Measurements from ENCODE around the gene WASHC2A.
A peak's percentile ranks its signal among the peaks of the same experiment; 100 is the strongest.
"Not testable (repeated sequence)": the region's sequence is repeated elsewhere in the genome, so short reads cannot be mapped to it uniquely, and the experiment has no call there.

WASHC2A gene

GRCh38 chr10:50047594-50047993 is 20.2 kb upstream of the WASHC2A start:
- H3K4me1 ChIP-seq (ENCODE audit: insufficient read depth, low read length); H3K27me3 ChIP-seq (ENCODE audit: insufficient read depth, low read length); H3K9me3 ChIP-seq (ENCODE audit: insufficient read depth, low read depth, low read length); H3K9ac ChIP-seq (ENCODE audit: low read depth, low read length); H3K27ac ChIP-seq (ENCODE audit: low read length); H3K4me3 ChIP-seq (ENCODE audit: low read length); H3K36me3 ChIP-seq (ENCODE audit: insufficient read depth, low read depth, low read length): not testable (repeated sequence)

- H3K4me3 ChIP-seq (ENCODE audit: low read length); H3K27ac ChIP-seq (ENCODE audit: low read length): not testable (repeated sequence)
These were observed 15.6 kb upstream of the WASHC2A start for GRCh38 chr10:50051995-50052660.

GRCh38 chr10:50052778-50053376 is 14.9 kb upstream of the WASHC2A start:
- not testable (repeated sequence) for H3K27me3 ChIP-seq (ENCODE audit: insufficient read depth, low read length); H3K9me3 ChIP-seq (ENCODE audit: insufficient read depth, low read depth, low read length); H3K27ac ChIP-seq (ENCODE audit: low read length); H3K9ac ChIP-seq (ENCODE audit: low read depth, low read length); H3K36me3 ChIP-seq (ENCODE audit: insufficient read depth, low read depth, low read length); H3K4me3 ChIP-seq (ENCODE audit: low read length); H3K4me1 ChIP-seq (ENCODE audit: insufficient read depth, low read length)

More at GRCh38 chr10:50051995-50052660, 15.6 kb upstream of the WASHC2A start:
- not testable (repeated sequence) for H3K36me3 ChIP-seq (ENCODE audit: insufficient read depth, low read depth, low read length); H3K9me3 ChIP-seq (ENCODE audit: insufficient read depth, low read depth, low read length); H3K27me3 ChIP-seq (ENCODE audit: insufficient read depth, low read length); H3K4me1 ChIP-seq (ENCODE audit: insufficient read depth, low read length); H3K9ac ChIP-seq (ENCODE audit: low read depth, low read length)

GRCh38 chr10:50055494-50056292 is 12.1 kb upstream of the WASHC2A start:
- H3K36me3 ChIP-seq (ENCODE audit: insufficient read depth, low read depth, low read length); H3K27ac ChIP-seq (ENCODE audit: low read length); H3K9me3 ChIP-seq (ENCODE audit: insufficient read depth, low read depth, low read length); H3K4me3 ChIP-seq (ENCODE audit: low read length); H3K4me1 ChIP-seq (ENCODE audit: insufficient read depth, low read length); H3K9ac ChIP-seq (ENCODE audit: low read depth, low read length); H3K27me3 ChIP-seq (ENCODE audit: insufficient read depth, low read length): not testable (repeated sequence)

- not testable (repeated sequence) for H3K4me3 ChIP-seq (ENCODE audit: low read length); H3K9ac ChIP-seq (ENCODE audit: low read depth, low read length); H3K9me3 ChIP-seq (ENCODE audit: insufficient read depth, low read depth, low read length); H3K36me3 ChIP-seq (ENCODE audit: insufficient read depth, low read depth, low read length); H3K27ac ChIP-seq (ENCODE audit: low read length); H3K4me1 ChIP-seq (ENCODE audit: insufficient read depth, low read length); H3K27me3 ChIP-seq (ENCODE audit: insufficient read depth, low read length)
These were observed 11.1 kb upstream of the WASHC2A start for GRCh38 chr10:50056654-50057053.

GRCh38 chr10:50058727-50059126 is 9.0 kb upstream of the WASHC2A start:
- not testable (repeated sequence) for H3K27ac ChIP-seq (ENCODE audit: low read length); H3K4me1 ChIP-seq (ENCODE audit: insufficient read depth, low read length); H3K4me3 ChIP-seq (ENCODE audit: low read length)

GRCh38 chr10:50059946-50060345 is 7.8 kb upstream of the WASHC2A start:
- not testable (repeated sequence) for H3K36me3 ChIP-seq (ENCODE audit: insufficient read depth, low read depth, low read length); H3K4me3 ChIP-seq (ENCODE audit: low read length); H3K9ac ChIP-seq (ENCODE audit: low read depth, low read length); H3K27me3 ChIP-seq (ENCODE audit: insufficient read depth, low read length); H3K4me1 ChIP-seq (ENCODE audit: insufficient read depth, low read length); H3K9me3 ChIP-seq (ENCODE audit: insufficient read depth, low read depth, low read length); H3K27ac ChIP-seq (ENCODE audit: low read length)

More at GRCh38 chr10:50058727-50059126, 9.0 kb upstream of the WASHC2A start:
- H3K9ac ChIP-seq (ENCODE audit: low read depth, low read length); H3K27me3 ChIP-seq (ENCODE audit: insufficient read depth, low read length); H3K9me3 ChIP-seq (ENCODE audit: insufficient read depth, low read depth, low read length); H3K36me3 ChIP-seq (ENCODE audit: insufficient read depth, low read depth, low read length): not testable (repeated sequence)

GRCh38 chr10:50061548-50061947 is 6.2 kb upstream of the WASHC2A start:
- not testable (repeated sequence) for H3K4me1 ChIP-seq (ENCODE audit: insufficient read depth, low read length); H3K27ac ChIP-seq (ENCODE audit: low read length); H3K9ac ChIP-seq (ENCODE audit: low read depth, low read length); H3K4me3 ChIP-seq (ENCODE audit: low read length); H3K9me3 ChIP-seq (ENCODE audit: insufficient read depth, low read depth, low read length); H3K36me3 ChIP-seq (ENCODE audit: insufficient read depth, low read depth, low read length); H3K27me3 ChIP-seq (ENCODE audit: insufficient read depth, low read length)

GRCh38 chr10:50063100-50063499 is 4.7 kb upstream of the WASHC2A start:
- Histone ChIP-seq H3K27ac (ENCODE audit: low read length) (no peak overlapping the region), H3K9ac (ENCODE audit: low read depth, low read length) (no peak overlapping the region), H3K27me3 (ENCODE audit: insufficient read depth, low read length) (no peaks in the 10 kb centered on the region), H3K4me3 (ENCODE audit: low read length) (no peak overlapping the region), H3K36me3 (ENCODE audit: insufficient read depth, low read depth, low read length) (no peaks in the 10 kb centered on the region), H3K9me3 (ENCODE audit: insufficient read depth, low read depth, low read length) (no peaks in the 10 kb centered on the region), H3K4me1 (ENCODE audit: insufficient read depth, low read length) (no peaks in the 10 kb centered on the region)

GRCh38 chr10:50068352-50068659 is 552 bp downstream of the WASHC2A start:
- not testable (repeated sequence) for H3K4me1 ChIP-seq (ENCODE audit: insufficient read depth, low read length); H3K36me3 ChIP-seq (ENCODE audit: insufficient read depth, low read depth, low read length); H3K9me3 ChIP-seq (ENCODE audit: insufficient read depth, low read depth, low read length); H3K27me3 ChIP-seq (ENCODE audit: insufficient read depth, low read length); H3K9ac ChIP-seq (ENCODE audit: low read depth, low read length); H3K27ac ChIP-seq (ENCODE audit: low read length)
- peak overlapping the region; percentile 53; the same call in 1 of the 2 replicates for H3K4me3 ChIP-seq (ENCODE audit: low read length)

GRCh38 chr10:50075139-50075538 is 7.4 kb downstream of the WASHC2A start:
- H3K4me3 ChIP-seq (ENCODE audit: low read length); H3K9me3 ChIP-seq (ENCODE audit: insufficient read depth, low read depth, low read length); H3K36me3 ChIP-seq (ENCODE audit: insufficient read depth, low read depth, low read length): not testable (repeated sequence)

GRCh38 chr10:50075544-50075943 is 7.8 kb downstream of the WASHC2A start:
- H3K36me3 ChIP-seq (ENCODE audit: insufficient read depth, low read depth, low read length); H3K4me3 ChIP-seq (ENCODE audit: low read length); H3K27me3 ChIP-seq (ENCODE audit: insufficient read depth, low read length); H3K4me1 ChIP-seq (ENCODE audit: insufficient read depth, low read length); H3K9me3 ChIP-seq (ENCODE audit: insufficient read depth, low read depth, low read length); H3K9ac ChIP-seq (ENCODE audit: low read depth, low read length); H3K27ac ChIP-seq (ENCODE audit: low read length): not testable (repeated sequence)

More at GRCh38 chr10:50075139-50075538, 7.4 kb downstream of the WASHC2A start:
- H3K9ac ChIP-seq (ENCODE audit: low read depth, low read length); H3K27ac ChIP-seq (ENCODE audit: low read length); H3K4me1 ChIP-seq (ENCODE audit: insufficient read depth, low read length); H3K27me3 ChIP-seq (ENCODE audit: insufficient read depth, low read length): not testable (repeated sequence)

Measured in iPS-20b (cell line).